ENCODE measurements around the gene TBCCD1.

Gene TBCCD1

GRCh38 chr3:186567072-186567921, at the start of gene TBCCD1:
TBCCD1 (minus strand) TSS chr3:186567339; CDS start chr3:186564329, 3,010 bp downstream.
- peak; percentile 93 to 97 for DNase-seq

- DNase-seq, result no peak
These were observed 49.1 kb upstream of the TBCCD1 start for GRCh38 chr3:186616299-186616617.

- peak; percentile 73 to 82 for DNase-seq
These were observed 47.7 kb upstream of the TBCCD1 start for GRCh38 chr3:186614597-186615483.

- DNase-seq, result no peak
These were observed 47.1 kb upstream of the TBCCD1 start for GRCh38 chr3:186614266-186614596.

- DNase-seq, result no peak
These were observed 46.6 kb upstream of the TBCCD1 start for GRCh38 chr3:186613637-186614265.

- DNase-seq, result no peak
These were observed 45.8 kb upstream of the TBCCD1 start, which contains the start of gene AHSG for GRCh38 chr3:186612721-186613636. AHSG (plus strand) TSS chr3:186613060; CDS start chr3:186613142, 82 bp downstream.

GRCh38 chr3:186612065-186612464, 44.9 kb upstream of the TBCCD1 start:
- no peak for DNase-seq

GRCh38 chr3:186609247-186609868, 42.2 kb upstream of the TBCCD1 start:
- no peak for DNase-seq

GRCh38 chr3:186608624-186609215, 41.6 kb upstream of the TBCCD1 start:
- DNase-seq, result no peak

GRCh38 chr3:186605561-186606545, 38.7 kb upstream of the TBCCD1 start:
- no peak for DNase-seq

- DNase-seq, result no peak
These were observed 37.9 kb upstream of the TBCCD1 start for GRCh38 chr3:186605078-186605477.

GRCh38 chr3:186603159-186603558, 36.0 kb upstream of the TBCCD1 start:
- DNase-seq, result no peak

- DNase-seq, result no peak
These were observed 33.8 kb upstream of the TBCCD1 start for GRCh38 chr3:186600896-186601295.

GRCh38 chr3:186599785-186600166, 32.6 kb upstream of the TBCCD1 start:
- no peak for DNase-seq

- DNase-seq, result no peak
These were observed 32.1 kb upstream of the TBCCD1 start for GRCh38 chr3:186599142-186599784.

- no peak for DNase-seq
These were observed 31.6 kb upstream of the TBCCD1 start for GRCh38 chr3:186598794-186599141.

GRCh38 chr3:186598108-186598784, 31.1 kb upstream of the TBCCD1 start:
- DNase-seq, result no peak

- no peak for DNase-seq
These were observed 29.6 kb upstream of the TBCCD1 start for GRCh38 chr3:186596568-186597287.
